ENCODE data around the gene TRMT2A. TPM values are rescaled to one million over a fixed set of nuclear protein-coding genes. Genes with fewer than 3 reads are reported as not detected.

Gene TRMT2A
- 10 to 100 TPM; 76.8 to 98.6 TPM for total RNA-seq

GRCh38 chr22:20116951-20117632 is at the start of gene TRMT2A:
TSS of gene TRMT2A (minus strand) at chr22:20117226. CDS start at chr22:20116906, 320 bp downstream.
- peak; percentile 98 to 99 (median 98) for DNase-seq
- peak within 1 kb of the TSS; percentile 47 to 92 for H3K4me3 ChIP-seq
- TF ChIP-seq POLR2A (IDR thresholded peaks at IDR 0.05) (peak; percentile 65 to 78 (median 69)), CTCF (IDR thresholded peaks at IDR 0.05) (peak in 3 of 7 experiments; percentile 22 to 41 (median 32))
- intact Hi-C loops (cut with DNase I): no loop called here
- peak; percentile 95 for ATAC-seq
- H3K27ac ChIP-seq: peak within 1 kb of the TSS; percentile 66 to 93 (median 88)
- 0% methylated on average over 3 to 87 of the region's 88 CpGs for WGBS, 2 donors
- H3K4me1 ChIP-seq: peaks cover 55% of the 10 kb centered on the region
- peaks cover 0 to 8% of the 10 kb centered on the region in 2 donors for H3K36me3 ChIP-seq (replicated peaks in 1 of 2; ENCODE audit: insufficient read depth in 1 of 2, low read depth in 2 of 2)
- no peaks in the 10 kb centered on the region for H3K9me3 ChIP-seq
- no peaks in the 10 kb centered on the region for H3K27me3 ChIP-seq

GRCh38 chr22:20166703-20167102 is 49.7 kb upstream of the TRMT2A start:
- H3K9me3 ChIP-seq: no peaks in the 10 kb centered on the region
- intact Hi-C loops (cut with DNase I): no loop called here
- DNase-seq: no peak
- no peak overlapping the region for H3K27ac ChIP-seq
- no peak overlapping the region for H3K4me3 ChIP-seq
- no peak for TF ChIP-seq CTCF (IDR thresholded peaks at IDR 0.05)
- no peak for TF ChIP-seq POLR2A (IDR thresholded peaks at IDR 0.05)
- no peaks in the 10 kb centered on the region for H3K27me3 ChIP-seq
- no peak for ATAC-seq
- no peaks in the 10 kb centered on the region for H3K36me3 ChIP-seq (replicated peaks in 1 of 2; ENCODE audit: insufficient read depth in 1 of 2, low read depth in 2 of 2)
- H3K4me1 ChIP-seq: no peaks in the 10 kb centered on the region
- 84 to 86% methylated on average over 4 to 9 of the region's 9 CpGs for whole genome bisulfite sequencing, 2 donors

- DNase-seq (no peak), ATAC-seq (no peak)
- no peaks in the 10 kb centered on the region for H3K36me3 ChIP-seq (replicated peaks in 1 of 2; ENCODE audit: insufficient read depth in 1 of 2, low read depth in 2 of 2)
- 59 to 60% methylated on average over 7 of the region's 7 CpGs for WGBS, 2 donors
- H3K27ac ChIP-seq: no peak overlapping the region
- no peaks in the 10 kb centered on the region for H3K4me1 ChIP-seq
- no peak overlapping the region for H3K4me3 ChIP-seq
- H3K27me3 ChIP-seq: no peaks in the 10 kb centered on the region
- TF ChIP-seq CTCF (IDR thresholded peaks at IDR 0.05): no peak
- TF ChIP-seq POLR2A (IDR thresholded peaks at IDR 0.05): no peak
- intact Hi-C loops (cut with DNase I): no loop called here
- no peaks in the 10 kb centered on the region for H3K9me3 ChIP-seq
Measured at GRCh38 chr22:20165913-20166312, 48.9 kb upstream of the TRMT2A start.

- H3K27ac ChIP-seq: no peak overlapping the region
- no peak for DNase-seq
- no peaks in the 10 kb centered on the region for H3K27me3 ChIP-seq
- no peak overlapping the region for H3K4me3 ChIP-seq
- H3K4me1 ChIP-seq: no peaks in the 10 kb centered on the region
- no peaks in the 10 kb centered on the region for H3K9me3 ChIP-seq
- intact Hi-C loops (cut with DNase I): no loop called here
- H3K36me3 ChIP-seq (replicated peaks in 1 of 2; ENCODE audit: insufficient read depth in 1 of 2, low read depth in 2 of 2): no peaks in the 10 kb centered on the region
- TF ChIP-seq CTCF (IDR thresholded peaks at IDR 0.05): no peak
- TF ChIP-seq POLR2A (IDR thresholded peaks at IDR 0.05): no peak
- WGBS, 2 donors: 80 to 88% methylated on average over 1 to 7 of the region's 12 CpGs
- no peak for ATAC-seq
Measured at GRCh38 chr22:20165421-20165820, 48.4 kb upstream of the TRMT2A start.

GRCh38 chr22:20164863-20165262 is 47.8 kb upstream of the TRMT2A start:
- WGBS, 2 donors: 66 to 74% methylated on average over 8 to 10 of the region's 11 CpGs
- no peaks in the 10 kb centered on the region for H3K27me3 ChIP-seq
- no peaks in the 10 kb centered on the region for H3K4me1 ChIP-seq
- TF ChIP-seq POLR2A (IDR thresholded peaks at IDR 0.05) (no peak), CTCF (IDR thresholded peaks at IDR 0.05) (no peak)
- intact Hi-C loops (cut with DNase I): no loop called here
- H3K36me3 ChIP-seq (replicated peaks in 1 of 2; ENCODE audit: insufficient read depth in 1 of 2, low read depth in 2 of 2): no peaks in the 10 kb centered on the region
- H3K27ac ChIP-seq: no peak overlapping the region
- H3K4me3 ChIP-seq: no peak overlapping the region
- no peaks in the 10 kb centered on the region for H3K9me3 ChIP-seq
- no peak for ATAC-seq
- no peak for DNase-seq

Measured in body of pancreas (tissue), 4 donors.